HG02870 (cell line): ENCODE measurements around the gene ASPHD1.
"Not testable (repeated sequence)": the region's sequence is repeated elsewhere in the genome, so short reads cannot be mapped to it uniquely, and the experiment has no call there.

Experiments used
- ATAC-seq: cut with Tn5 transposase; IDR thresholded peaks from one replicate; pipeline ENCODE4 v1.9.1; 2021; ENCODE audit warnings: mild to moderate bottlenecking, moderate library complexity; ENCODE audit not compliant: unreplicated experiment

The ASPHD1 gene

DNA sequence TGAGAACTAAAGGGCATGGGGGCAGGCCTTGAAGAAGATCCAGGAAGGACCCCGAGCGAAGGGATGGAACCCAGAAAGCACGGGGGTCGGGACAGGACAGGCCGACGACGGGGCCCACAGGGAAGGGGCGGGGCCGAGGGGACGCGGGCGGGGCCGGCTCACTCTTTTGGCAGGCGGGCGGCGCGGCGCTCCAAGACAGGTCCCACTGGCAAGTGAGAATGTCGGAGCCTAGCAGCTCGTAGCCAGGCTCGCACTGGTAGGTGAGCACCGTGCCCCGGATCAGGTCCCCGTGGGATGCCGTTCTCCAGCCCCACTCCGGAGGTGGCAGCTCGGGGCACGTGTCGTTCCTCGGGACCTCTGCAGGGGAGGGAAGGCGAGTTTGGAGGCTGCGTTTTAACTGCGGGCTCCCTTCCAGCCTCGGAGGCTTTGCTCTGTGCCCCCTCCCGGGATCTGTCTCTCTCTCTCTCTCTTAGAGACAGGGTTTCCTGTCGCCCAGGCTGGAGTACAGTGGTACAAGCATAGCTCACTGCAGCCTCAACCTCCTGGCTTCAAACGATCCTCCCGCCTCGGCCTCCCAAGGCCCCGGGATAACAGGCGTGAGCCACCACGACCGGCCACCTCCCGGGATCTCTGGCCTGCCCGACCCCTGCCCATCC, 23.6 kb upstream of the ASPHD1 start:
- ATAC-seq, result no peak

DNA sequence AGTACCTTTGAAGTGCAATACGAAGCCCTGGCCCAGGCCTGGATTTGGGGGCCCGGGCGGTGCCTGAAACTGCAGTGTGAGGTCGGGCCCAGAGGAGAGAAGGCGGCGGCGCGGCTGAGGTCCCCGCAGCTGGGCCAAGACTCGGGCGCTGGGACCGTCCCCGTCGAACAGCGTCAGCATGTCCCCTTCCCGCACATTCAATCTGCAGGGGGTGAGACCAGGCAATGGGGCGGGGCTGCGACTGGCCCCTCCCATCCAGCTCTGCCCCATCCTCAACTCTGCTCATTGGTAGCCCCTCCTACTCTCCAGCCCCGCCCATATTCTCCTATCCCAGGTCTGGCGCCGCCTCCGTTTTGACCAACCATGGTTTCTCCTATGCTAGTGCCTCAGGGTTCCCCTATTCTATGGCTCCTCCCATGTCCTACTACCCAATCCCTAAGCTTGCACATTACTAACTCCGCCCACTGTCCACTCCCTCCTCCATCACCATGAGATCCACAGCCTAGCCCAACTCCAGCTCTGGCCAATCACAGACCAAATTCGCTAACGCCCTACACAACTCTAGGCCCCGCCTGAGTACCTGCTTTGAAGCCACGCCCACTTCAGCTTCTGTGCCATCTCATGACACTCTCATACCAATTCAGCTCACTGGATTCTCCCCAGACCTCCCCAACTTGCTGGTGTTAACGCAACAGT, 22.9 kb upstream of the ASPHD1 start:
- no peak for ATAC-seq

DNA sequence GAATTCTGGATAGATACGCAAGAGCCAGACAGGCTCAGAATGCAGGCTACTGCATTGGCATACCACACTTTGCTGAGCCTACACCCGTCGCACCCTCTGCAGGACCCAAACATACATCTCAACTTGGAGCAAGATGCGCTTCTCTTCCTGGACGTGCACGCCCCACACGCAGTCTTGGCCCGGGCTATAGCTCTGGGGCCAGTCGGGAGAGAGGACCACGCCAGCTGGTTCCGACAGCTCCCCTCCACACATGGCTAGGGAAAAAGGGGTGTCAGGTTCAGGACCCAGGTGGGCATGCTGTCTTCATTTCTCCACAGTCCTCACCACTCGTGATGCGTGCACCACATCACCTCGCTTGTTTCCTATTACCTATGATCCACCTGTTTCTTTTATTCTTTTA, 22.1 kb upstream of the ASPHD1 start:
- no peak for ATAC-seq

DNA sequence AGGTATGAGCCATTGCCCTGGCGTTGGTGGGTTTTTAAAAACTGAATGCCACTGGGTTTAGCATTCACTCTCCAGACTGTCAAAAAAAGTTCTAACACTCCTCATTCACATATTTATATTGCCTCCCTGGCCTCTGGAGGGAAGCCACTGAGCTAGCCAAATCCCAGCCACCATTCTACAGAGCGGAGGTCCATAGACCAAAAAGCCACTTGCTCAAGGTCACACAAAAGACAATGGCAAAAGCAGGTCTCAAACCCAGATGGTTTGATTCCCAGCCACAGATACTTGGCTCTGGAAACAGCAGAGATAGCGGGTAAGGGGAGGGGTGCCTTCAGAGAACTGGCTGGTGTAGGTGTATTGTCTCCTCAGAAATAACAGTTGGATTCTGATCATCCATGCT, 19.2 kb upstream of the ASPHD1 start:
- ATAC-seq, result no peak

DNA sequence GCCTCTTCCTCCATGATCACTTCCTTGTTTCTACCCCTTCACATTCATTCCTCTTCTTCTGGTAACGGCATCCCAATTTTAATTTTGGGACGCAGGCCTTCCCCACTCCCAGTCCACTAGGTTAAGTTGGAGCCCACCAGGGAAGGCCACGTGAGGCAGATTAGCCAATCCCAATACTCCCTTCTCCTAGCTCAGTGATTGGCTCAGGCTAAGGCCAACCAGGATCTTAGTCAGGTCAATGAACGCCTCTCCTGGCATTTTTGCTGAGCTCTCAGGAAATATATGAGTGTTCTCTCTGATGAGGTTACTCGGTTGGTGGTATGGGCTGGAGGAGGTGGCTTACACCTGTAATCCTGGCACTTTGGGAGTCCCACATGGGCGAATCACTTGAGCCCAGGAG, 16.3 kb upstream of the ASPHD1 start:
- ATAC-seq, result no peak

DNA sequence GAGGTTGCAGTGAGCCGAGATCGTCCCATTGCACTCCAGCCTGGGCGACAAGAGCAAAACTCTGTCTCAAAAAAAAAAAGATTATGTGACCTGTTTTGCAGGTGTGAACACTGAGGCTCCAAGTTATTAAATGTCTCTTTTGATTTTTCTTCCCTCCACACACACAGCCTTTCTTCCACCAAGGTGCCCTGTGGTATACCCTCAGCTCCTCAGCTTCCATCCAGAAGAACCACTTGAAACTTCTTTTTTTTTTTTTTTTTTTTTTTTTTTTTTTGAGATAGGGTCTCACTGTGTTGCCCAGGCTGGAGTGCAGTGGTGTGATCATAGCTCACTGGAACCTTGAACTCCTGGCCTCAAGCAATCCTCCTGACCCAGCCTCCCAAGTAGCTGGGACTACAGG, 10.9 kb upstream of the ASPHD1 start:
- not testable (repeated sequence) for ATAC-seq

DNA sequence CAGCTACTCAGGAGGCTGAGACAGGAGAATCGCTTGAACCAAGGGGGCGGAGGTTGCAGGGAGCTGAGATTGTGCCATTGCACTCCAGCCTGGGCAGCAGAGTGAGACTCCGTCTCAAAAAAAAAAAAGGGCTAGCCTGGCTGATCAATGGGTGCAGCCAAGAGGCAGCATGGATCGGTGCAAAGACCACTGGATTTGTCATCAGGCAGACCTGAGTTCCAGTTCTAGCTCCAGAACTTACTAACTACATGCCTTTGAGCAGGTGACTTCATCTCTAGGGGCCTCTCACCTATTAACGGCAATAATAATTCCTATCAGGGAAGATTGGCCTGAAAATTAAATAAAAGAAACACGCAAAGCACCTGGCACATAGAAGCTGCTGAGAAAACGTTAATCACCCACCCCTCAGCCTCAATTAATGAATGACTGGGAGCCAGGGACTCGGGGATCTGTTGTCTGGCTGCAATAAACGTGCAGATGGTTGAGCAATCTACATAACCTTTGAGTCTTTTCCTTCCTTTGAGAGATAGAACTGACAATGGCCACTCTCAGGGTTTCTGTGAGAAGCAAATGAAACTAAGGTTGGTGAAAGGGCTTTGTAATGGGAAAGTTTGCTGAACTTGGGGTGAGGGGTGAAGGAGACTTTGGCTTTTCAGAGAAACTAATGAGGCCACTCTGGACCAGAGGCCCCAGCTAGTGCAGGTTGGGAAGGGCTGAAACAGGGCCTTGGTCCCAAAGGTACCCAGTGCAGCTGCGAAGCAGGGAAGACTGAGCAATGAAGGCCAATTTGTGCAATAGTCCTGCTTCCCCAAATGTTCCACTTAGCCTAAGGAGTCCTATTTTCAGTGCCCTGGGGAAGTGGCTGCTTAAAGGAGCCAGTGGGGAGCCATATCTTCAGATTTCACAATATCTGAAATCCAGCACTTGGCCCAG, 8.5 kb upstream of the ASPHD1 start:
- no peak for ATAC-seq

DNA sequence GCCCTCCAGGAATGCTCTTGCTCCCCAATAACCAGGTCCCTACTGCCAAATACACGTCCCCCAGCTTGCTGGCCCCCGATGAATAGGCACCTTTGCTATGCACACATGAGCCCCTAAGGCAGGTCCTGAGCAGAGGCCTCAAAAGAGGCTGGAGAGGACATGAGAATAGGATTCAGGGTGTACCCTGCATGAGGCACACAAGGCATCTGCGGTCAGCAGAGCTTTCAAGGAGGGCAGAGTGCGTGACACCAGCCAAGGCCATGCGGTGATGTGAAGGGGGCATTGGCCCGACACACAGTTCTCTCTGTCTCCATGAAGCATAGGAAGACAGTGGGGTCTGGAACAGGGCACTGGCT, 7.9 kb upstream of the ASPHD1 start:
- ATAC-seq, result no peak

DNA sequence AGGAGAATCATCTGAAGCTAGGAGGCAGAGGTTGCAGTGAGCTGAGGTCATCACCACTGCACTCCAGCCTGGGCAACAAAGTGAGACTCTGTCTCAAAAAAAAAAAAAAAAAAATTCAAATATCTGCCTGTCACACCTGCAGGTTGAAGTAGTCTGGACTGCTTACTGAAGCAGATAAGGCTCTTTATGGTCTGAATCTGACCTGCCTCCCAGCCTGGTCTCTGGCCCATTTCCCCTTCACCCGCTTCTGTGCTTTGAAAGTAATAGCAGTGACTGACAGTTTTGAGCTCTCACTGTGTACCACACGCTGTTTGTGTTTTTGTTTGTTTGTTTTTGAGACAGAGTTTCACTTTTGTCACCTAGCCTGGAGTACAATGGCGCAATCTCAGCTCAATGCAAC, 6.7 kb upstream of the ASPHD1 start:
- ATAC-seq, result no peak

DNA sequence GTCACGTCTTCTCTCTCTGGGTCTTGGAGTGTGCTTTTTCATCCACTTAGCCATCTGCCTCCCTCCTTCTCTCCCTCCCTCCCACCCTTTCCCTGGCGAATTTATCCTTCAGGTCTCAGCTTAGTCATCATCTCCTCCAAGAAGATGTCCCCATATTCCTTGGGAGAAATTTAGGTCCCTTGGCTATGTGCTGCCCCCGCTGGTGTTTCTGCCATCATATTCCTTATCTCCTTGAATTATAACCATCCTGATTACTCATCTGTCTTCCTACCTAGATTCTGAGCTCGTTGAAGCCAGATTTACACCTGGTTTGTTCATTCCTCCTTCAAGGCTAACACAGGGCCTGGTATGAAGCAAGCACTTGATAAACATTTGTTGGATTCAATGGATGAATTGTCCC, 5.9 kb upstream of the ASPHD1 start:
- ATAC-seq, result no peak

DNA sequence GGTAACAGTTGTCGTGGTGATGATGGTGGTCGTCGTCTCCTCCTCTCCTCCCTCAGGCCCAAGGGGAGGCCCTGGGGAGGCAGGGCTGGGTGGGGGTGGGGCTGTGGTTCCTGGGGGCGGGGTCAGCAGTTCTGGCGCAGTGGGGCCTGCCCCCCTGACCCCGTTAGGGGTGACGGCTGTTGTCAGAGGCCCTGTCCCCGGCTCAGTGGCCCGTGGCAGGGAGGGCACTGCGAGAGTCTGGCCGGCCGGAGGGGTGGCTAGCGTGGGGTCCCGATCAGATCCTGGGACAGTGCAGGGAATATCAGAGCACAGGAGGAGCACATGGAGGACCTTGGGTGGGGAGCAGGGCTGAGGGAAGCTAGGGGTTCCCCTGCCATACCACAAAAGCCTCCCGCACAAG, 3.4 kb upstream of the ASPHD1 start:
- no peak for ATAC-seq

DNA sequence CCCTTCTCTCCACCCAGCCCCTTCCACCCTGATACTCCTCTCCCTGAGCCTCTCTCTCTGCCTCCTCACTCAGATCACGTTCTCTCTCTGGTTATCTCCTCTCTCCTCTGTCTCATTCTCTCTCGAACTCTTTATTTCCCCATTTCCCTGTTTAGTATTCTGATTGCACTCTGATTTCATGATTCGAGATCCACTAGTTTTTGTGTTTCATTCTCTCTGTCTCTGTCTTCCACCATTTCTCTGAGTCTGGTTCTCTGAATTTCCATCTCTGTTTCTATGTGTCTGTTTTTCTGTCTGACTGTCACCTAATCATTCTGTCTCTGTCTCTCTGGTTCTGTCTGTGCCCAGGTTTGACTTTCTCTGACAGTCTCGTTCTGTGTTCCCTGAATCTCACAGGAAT, 3.0 kb upstream of the ASPHD1 start:
- no peak for ATAC-seq

DNA sequence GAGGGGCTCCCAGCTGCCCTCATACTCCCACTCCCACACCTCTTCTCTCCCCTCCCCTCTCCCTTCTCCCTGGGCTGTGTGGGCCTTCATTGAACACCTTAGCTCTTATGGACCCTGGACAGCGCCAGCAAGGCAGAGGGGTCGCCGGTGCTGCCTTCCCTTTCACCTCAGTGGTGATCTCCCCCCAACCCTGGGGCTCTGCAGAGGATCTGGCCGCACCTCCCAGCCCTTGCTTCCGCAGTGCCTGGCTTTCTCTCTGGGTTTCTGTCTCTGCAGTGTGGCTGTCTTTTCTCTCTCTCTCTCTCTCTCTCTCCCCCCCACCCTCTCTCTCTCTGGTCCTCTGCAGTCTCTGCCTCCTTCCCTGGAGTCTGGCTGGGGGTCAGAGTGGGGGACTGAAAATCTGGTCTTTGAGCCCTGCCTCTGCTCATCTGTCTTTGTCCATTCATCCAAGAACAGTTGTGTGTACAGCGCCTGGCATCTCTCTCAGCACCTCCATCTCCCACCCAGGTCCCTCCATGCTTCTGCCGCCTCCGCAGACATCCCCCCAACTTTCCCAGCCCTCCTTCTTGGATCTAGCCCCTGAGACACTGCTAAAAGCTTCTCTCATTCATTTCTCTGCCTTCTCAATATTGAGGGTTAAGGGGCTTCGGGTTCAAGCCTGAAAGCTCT, 2.0 kb upstream of the ASPHD1 start:
- no peak for ATAC-seq

DNA sequence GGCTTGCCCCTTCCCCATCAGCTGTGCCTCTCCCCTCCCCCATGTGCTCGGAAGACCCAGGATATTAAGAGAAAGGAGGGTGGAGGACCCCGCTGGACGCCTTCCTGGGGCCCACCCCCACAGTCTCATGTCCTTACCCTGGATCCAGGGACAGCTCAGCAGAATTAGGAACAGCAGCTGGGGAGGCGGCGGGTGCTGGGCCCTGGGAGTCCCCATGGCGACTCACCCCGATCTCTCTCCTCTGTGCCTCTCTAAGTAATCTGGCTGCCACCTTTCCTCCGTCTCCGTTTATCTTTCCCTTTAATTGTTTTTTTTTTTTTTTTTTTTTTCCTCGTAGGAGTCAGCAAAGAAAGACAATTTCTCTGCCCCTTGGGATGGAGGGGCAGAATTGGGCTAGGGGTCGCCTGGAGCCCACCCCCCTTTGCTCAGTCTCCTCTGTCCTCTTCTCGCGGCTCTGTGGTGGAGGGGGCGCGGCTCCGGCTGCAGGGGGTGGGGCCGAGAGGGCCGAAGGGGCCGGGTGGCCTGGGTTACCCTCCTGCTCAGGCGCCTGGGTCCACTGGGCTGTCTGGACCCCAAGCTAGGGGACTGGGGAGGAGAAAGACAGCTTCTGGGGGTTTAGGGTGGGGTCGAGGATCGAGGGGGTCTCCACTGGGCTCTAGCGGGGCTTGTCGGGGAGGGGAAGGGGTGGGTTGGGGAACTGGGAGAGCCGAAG, 1.3 kb upstream of the ASPHD1 start:
- ATAC-seq, result no peak

DNA sequence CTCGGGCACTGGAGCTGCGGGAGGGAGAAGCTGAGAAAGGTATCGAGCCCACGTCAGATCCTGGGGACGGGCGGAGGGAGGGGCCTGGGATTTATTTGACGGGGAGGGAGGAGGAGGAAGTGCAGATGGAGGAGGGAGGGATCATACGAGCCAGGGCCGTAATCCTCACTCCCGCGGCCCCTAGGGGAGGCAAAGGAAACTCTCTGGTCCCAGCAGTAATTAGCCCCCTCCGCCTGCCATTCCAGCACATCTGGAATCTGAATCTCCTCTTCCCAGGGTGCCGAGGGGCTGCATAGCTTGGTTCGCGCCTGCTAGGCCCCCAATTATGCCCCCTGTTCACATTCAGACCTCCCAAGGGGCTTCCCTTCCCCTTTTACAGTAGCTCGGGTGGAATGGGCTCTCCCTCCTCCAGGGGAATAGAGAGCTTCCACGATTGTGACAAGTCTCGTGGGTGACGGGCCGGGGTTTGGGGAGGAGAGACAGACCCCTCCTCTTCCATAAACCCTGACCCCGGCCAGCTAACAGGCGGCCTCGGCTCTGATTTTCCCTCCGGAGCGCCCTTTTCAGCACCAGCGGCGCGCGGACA, 679 bp upstream of the ASPHD1 start, which contains the start of gene SEZ6L2:
Gene SEZ6L2 (minus strand): TSS at position 35 of the 586 bp plus-strand sequence. CDS start 531 bp downstream, outside the sequence.
- ATAC-seq, result no peak

DNA sequence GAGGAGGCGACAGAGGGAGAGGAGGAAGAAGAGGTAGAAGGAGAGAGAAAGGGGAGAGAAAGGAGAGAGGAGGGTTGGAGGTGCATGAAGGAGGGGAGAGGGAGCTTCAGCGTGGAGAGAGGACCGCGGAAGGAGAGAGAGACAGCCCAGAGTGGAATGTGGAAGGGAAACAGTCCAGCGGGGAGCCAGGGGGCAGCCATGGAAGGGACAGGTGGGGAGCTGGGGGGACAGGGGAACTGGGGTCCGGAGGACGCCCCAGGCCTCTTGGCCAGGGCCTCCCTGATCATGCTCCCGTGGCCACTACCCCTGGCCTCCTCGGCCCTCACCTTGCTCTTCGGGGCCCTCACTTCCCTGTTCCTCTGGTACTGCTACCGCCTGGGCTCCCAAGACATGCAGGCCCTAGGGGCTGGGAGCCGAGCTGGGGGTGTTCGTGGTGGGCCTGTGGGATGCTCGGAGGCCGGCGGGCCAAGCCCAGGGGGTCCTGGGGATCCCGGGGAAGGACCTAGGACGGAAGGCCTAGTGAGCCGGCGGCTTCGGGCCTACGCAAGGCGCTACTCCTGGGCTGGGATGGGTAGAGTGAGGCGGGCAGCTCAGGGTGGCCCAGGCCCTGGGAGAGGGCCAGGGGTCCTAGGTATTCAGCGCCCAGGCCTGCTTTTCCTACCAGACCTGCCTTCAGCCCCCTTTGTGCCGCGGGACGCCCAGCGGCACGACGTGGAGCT, 759 bp downstream of the ASPHD1 start:
- no peak for ATAC-seq

DNA sequence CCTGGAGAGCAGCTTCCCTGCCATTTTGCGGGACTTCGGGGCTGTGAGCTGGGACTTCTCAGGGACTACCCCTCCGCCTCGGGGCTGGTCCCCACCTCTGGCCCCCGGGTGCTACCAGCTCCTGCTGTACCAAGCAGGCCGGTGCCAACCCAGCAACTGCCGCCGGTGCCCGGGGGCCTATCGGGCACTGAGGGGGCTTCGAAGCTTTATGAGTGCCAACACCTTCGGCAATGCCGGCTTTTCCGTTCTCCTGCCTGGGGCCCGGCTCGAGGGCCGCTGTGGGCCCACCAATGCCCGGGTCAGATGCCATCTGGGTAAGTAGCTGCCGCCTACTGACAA, 1.3 kb downstream of the ASPHD1 start:
- no peak for ATAC-seq

DNA sequence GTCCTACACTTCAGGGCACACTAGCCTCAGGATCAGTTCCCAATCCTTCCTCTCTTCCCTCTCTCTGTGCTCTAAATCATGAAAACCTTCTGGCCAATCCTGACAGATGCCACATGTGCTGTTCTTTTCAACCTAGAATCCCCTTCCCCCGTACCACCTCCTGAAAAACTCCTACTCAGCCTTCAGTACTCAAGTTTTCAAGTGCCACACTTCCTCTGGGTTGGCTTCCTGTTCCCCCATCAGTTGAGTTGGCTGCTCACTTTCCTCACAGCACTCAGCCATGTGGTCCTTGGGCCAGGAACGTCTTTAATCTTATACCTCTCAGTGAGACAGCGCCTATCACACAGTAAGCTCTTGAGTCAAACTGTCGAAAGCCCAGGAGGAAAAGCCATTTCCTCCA, 3.3 kb downstream of the ASPHD1 start:
- no peak for ATAC-seq

DNA sequence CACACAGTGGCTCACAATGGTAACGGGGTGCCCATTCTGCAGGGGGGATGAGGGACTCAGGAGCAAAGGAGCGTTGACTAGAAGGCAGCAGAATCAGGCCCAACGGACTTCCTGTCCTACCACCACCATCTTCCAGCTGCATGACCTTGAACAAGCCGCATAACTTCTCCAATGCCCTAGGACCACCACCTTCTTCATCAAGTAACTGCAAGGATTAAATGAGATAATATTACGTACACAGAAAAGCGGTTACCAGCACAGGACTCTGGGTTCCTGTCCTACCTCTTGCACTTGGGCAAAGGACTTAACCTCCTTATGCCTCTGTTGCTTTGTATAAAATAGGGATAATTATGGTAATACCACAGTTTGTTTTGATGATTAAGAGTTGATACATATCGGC, 4.7 kb downstream of the ASPHD1 start:
- no peak for ATAC-seq

DNA sequence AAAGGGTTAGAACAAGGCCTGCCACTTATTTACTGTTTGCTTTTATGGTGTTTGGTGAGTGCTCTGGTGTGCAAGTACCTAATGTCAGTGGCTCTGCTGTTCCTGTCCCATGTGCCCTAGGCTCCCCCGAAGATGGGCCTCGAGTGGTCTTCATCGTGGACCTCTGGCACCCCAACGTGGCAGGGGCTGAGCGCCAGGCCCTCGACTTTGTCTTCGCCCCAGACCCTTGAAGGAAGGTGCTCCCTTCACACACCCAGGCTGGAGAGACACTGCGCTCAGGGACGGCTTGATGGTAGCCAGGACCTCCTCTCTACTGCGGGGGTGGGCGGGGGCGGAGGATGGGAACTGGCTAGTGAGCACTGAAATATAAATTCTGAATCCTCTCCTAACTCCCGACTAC, 5.4 kb downstream of the ASPHD1 start:
- no peak for ATAC-seq
